Measurements from ENCODE around the gene KRTAP4-7.

GRCh38 chr17:41107941-41108450, 24.0 kb downstream of the KRTAP4-7 start:
- no peak for TF ChIP-seq RNF2 (IDR thresholded peaks at IDR 0.05; ENCODE audit: borderline replicate concordance, low read depth)
- no peak for TF ChIP-seq POLR2A (IDR thresholded peaks at IDR 0.05; ENCODE audit: low read length)
- no peak for TF ChIP-seq MAZ (IDR thresholded peaks at IDR 0.05; ENCODE audit: borderline replicate concordance, low read depth, low read length)
- no peak for TF ChIP-seq HMGXB4 (CRISPR knock-in tag; IDR thresholded peaks at IDR 0.05; ENCODE audit: borderline replicate concordance)
- TF ChIP-seq JUNB (IDR thresholded peaks at IDR 0.05) = no peak
- TF ChIP-seq CBX2 (IDR thresholded peaks at IDR 0.05; ENCODE audit: borderline replicate concordance, low read depth) = no peak
- no peak for TF ChIP-seq MYC (IDR thresholded peaks at IDR 0.05; ENCODE audit: borderline replicate concordance, low read length)
- TF ChIP-seq EP300 (IDR thresholded peaks at IDR 0.05) = no peak
- no peak for TF ChIP-seq CTCF (IDR thresholded peaks at IDR 0.05)
- TF ChIP-seq PHF8 (IDR thresholded peaks at IDR 0.05; ENCODE audit: borderline replicate concordance, low read depth) = no peak
- TF ChIP-seq SREBF2 (IDR thresholded peaks at IDR 0.05) = no peak
- TF ChIP-seq RAD21 (conservative IDR thresholded peaks at IDR 0.05 in 1 of 2, IDR thresholded peaks at IDR 0.05 in 1 of 2) = no peak
- TF ChIP-seq ZFP36 (IDR thresholded peaks at IDR 0.05; ENCODE audit: borderline replicate concordance, partially characterized antibody) = no peak
